Kidney epithelial cell (primary cell): ENCODE measurements around the gene EXOC6B. TPM values are rescaled to one million over a fixed set of nuclear protein-coding genes. Genes with fewer than 3 reads are reported as not detected.

Experiments used
- DNase-seq: peaks from one replicate; pipeline ENCODE4 v3.0.0-alpha.2; 2010; ENCODE audit warnings: low read depth
- H3K27me3 ChIP-seq: 2 replicates; pipeline ENCODE4 v1.6.0; 2011; ENCODE audit warnings: low read length; ENCODE audit not compliant: control insufficient read depth, insufficient read depth
- H3K36me3 ChIP-seq: 2 replicates; pipeline ENCODE4 v1.5.1; 2011; ENCODE audit warnings: low read length; ENCODE audit not compliant: control insufficient read depth, insufficient read depth
- H3K4me3 ChIP-seq: 2 replicates; pipeline ENCODE4 v1.5.1; 2011; ENCODE audit warnings: low read depth, mild to moderate bottlenecking, control low read depth, low read length
- total RNA-seq: library from RNA; depleted of rRNA; stranded (reverse); fragments of >200 nt; gene quantifications from 2 replicates; pipeline ENCODE4 v1.2.3, GENCODE V29; 2015
- TF ChIP-seq, protein P1 (sequence below): IDR thresholded peaks from 2 replicates; pipeline ENCODE4 v1.5.1; 2011; ENCODE audit warnings: mild to moderate bottlenecking, moderate library complexity, low read length, control low read depth, inconsistent platforms; ENCODE audit not compliant: insufficient read depth, poor library complexity, severe bottlenecking

Gene EXOC6B
- total RNA-seq, 1 donor from 2014 or later = 21.8 TPM

DNA sequence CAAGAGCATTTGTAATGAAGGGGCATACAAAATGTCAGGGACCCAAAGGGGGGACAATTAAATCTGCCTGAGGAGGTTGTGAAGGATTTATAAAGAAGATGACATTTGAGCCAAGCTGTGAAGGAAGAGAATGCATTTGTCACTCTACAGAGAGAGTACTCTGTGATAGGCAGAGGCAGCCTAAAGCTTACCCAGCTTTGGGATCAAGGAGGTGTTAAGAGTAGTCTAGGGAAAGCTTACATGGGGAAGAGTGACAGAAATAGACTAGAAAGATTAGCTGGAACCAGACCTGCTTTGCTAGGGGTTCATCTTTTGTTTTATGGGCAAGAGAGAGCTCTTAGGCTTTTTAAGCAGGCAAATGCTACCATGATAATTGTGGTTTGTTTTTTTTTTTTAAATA lies 509.1 kb downstream of the EXOC6B start:
- no peaks in the 10 kb centered on the region for H3K27me3 ChIP-seq
- TF ChIP-seq, protein P1, sequence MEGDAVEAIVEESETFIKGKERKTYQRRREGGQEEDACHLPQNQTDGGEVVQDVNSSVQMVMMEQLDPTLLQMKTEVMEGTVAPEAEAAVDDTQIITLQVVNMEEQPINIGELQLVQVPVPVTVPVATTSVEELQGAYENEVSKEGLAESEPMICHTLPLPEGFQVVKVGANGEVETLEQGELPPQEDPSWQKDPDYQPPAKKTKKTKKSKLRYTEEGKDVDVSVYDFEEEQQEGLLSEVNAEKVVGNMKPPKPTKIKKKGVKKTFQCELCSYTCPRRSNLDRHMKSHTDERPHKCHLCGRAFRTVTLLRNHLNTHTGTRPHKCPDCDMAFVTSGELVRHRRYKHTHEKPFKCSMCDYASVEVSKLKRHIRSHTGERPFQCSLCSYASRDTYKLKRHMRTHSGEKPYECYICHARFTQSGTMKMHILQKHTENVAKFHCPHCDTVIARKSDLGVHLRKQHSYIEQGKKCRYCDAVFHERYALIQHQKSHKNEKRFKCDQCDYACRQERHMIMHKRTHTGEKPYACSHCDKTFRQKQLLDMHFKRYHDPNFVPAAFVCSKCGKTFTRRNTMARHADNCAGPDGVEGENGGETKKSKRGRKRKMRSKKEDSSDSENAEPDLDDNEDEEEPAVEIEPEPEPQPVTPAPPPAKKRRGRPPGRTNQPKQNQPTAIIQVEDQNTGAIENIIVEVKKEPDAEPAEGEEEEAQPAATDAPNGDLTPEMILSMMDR = no peak

DNA sequence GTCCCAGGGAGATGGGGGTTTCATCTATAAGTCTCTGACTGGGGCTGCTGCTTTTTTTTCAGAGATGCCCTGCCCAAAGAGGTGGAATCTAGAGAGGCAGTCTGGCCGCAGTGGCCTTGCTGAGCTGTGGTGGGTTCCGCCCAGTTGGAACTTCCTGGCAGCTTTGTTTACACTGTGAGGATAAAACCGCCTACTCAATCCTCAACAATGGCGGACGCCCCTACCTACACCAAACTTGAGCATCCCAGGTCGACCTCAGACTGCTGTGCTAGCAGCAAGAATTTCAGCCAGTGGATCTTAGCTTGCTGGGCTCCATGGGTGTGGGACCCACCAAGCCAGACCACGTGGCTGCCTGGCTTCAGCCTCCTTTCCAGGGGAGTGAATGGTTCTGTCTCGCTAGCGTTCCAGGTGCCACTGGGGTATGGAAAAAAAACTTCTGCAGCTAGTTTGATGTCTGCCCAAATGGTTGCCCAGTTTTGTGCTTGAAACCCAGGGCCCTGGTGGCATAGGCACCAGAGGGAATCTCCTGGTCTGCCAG lies 525.6 kb downstream of the EXOC6B start:
- Histone ChIP-seq H3K36me3 (no peaks in the 10 kb centered on the region), H3K4me3 (no peak overlapping the region), H3K27me3 (no peaks in the 10 kb centered on the region)
- TF ChIP-seq, protein P1 = no peak
- DNase-seq = no peak

More for the DNA sequence above, 509.1 kb downstream of the EXOC6B start:
- Histone ChIP-seq H3K4me3 (no peak overlapping the region), H3K36me3 (no peaks in the 10 kb centered on the region)
- DNase-seq = no peak

DNA sequence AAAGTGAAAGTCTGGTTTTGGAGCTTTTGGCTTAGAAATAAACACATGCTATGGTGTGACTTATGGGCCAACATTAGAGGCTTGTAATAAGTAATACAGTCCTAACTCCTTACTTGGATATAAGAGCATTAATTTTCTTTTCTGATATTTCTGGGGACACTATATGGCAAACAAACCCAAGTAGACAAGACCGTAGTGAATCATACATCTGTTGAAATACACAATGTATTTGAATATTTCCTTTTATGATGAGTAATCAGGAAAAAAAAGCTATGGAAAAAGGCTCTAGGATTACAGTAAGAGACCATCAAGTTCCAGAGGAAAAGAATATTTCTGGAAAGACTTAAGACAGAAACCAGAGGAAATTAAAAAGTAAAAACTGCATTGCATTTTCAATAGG lies 532.2 kb downstream of the EXOC6B start:
- Histone ChIP-seq H3K4me3 (no peak overlapping the region), H3K27me3 (no peaks in the 10 kb centered on the region), H3K36me3 (no peaks in the 10 kb centered on the region)
- no peak for DNase-seq
- TF ChIP-seq, protein P1 = no peak

DNA sequence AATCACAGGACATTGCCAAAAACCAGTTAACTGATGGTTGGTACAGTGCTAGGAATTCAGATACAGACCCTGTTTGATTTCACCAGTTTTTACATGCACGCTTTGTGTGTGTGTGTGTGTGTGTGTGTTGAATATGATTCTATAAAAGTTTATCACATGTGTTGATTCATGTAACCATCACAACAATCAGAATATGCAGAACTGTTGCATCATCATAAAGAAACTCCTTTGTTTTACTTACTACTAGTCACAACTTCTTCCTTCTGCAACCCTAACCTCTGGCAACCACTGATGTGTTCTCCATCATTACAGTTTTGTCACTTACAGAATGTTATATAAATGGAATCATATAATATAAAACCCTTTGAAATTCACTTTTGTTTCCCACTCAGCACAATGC lies 533.4 kb downstream of the EXOC6B start:
- Histone ChIP-seq H3K27me3 (no peaks in the 10 kb centered on the region), H3K36me3 (no peaks in the 10 kb centered on the region), H3K4me3 (no peak overlapping the region)
- TF ChIP-seq, protein P1 = no peak
- no peak for DNase-seq

DNA sequence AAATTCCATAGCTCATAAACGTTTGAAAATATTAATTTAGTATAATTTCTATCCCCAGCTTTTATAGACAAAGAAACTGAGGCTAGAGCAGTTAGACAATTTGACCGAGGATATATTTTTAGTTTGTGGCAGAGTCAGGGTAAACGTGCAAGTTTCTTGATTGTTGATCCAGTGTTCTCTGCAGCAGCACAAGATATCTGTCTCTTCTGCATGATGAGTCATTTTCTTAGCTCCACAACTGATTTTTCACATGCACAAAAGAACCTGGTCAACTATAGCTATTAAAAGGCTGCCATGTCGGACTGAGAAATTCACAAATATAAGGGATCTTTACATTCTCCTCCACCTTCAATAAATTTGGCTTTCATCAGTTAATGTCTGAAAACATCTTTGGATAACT lies 534.8 kb downstream of the EXOC6B start:
- no peaks in the 10 kb centered on the region for H3K36me3 ChIP-seq
- TF ChIP-seq, protein P1 = no peak
- no peaks in the 10 kb centered on the region for H3K27me3 ChIP-seq
- DNase-seq = no peak
- H3K4me3 ChIP-seq = no peak overlapping the region

DNA sequence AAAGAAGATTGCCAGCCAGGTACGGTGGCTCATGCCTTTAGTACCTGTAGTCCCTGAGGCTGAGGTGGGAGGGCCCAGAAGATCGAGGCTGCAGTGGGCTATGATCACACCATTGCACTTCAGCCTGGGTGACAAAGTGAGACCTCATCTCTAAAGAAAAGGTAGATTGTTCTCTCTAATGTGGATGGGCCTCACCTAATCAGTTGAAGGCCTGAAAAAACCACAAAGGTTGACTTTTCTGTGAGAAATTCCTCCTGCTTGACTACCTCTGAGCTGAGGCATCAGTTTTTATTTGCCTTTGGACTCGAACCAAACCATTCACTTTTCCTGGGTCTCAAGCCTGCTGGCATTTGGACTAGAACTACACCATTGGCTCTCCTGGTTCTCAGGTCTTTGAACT lies 536.1 kb downstream of the EXOC6B start:
- H3K4me3 ChIP-seq = no peak overlapping the region
- no peaks in the 10 kb centered on the region for H3K27me3 ChIP-seq
- H3K36me3 ChIP-seq = no peaks in the 10 kb centered on the region
- TF ChIP-seq, protein P1 = no peak
- no peak for DNase-seq
